ENCODE measurements around the gene SIX1. TPM values are rescaled to one million over a fixed set of nuclear protein-coding genes. Genes with fewer than 3 reads are reported as not detected.

SIX1 gene
- total and polyA plus RNA-seq, 2 of the 13 experiments (the other 11 are each of a cell fraction or from before 2014, with no cell fraction given): 1.7 to 6.5 TPM

DNA sequence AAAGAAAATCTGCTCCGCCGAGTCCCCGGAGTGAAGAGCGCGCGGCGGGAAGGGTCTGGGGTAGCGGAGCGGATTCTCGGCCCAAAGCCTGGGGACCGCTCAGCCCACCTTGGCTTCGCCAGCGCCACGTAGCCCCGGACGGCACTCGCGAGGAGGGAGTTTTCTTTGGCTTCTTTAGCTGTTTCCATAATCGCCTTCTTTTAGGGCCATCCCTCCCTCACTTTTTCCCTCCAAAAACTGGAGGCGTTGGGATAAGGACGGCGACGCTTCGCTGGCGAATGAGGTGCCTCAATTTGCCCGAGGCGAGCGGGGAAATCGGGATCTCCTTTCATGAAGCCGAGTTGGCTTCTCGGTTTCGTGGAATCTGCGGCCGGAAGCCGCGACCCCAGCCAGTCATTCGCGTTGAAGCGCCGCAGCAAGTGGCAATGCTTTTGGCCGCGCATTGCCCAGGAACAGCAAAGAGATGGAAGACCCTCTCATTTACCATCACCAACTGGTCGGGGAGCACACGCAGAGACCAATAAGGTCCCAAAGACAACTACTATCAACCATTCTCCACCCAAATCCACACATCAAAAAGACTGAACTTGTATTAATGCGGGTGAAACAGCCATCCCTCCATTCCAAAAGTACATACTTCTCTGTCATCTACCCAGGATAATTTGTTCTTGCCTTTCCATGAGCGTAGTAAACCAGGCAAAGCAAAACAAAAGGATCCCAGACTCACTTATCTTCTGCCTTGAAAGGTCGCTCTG is 8.4 kb upstream of the SIX1 start (continued):
- 0 out of 2 replicates have a peak, but pooled peaks have one; percentile 11 for TF ChIP-seq ESRRA (CRISPR knock-in tag; IDR thresholded peaks at IDR 0.05; ENCODE audit: low read depth)
- no peak for TF ChIP-seq TFDP1 (CRISPR knock-in tag; IDR thresholded peaks at IDR 0.05; ENCODE audit: borderline replicate concordance)
- peak; percentile 56; the same call in 1 of the 2 replicates for TF ChIP-seq KDM5B (CRISPR knock-in tag; IDR thresholded peaks at IDR 0.05; ENCODE audit: borderline replicate concordance)
- TF ChIP-seq, protein P1, sequence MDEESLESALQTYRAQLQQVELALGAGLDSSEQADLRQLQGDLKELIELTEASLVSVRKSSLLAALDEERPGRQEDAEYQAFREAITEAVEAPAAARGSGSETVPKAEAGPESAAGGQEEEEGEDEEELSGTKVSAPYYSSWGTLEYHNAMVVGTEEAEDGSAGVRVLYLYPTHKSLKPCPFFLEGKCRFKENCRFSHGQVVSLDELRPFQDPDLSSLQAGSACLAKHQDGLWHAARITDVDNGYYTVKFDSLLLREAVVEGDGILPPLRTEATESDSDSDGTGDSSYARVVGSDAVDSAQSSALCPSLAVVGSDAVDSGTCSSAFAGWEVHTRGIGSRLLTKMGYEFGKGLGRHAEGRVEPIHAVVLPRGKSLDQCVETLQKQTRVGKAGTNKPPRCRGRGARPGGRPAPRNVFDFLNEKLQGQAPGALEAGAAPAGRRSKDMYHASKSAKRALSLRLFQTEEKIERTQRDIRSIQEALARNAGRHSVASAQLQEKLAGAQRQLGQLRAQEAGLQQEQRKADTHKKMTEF (CRISPR knock-in tag; IDR thresholded peaks at IDR 0.05): 0 out of 2 replicates have a peak, but pooled peaks have one; percentile 14
- 0 out of 2 replicates have a peak, but pooled peaks have one; percentile 24 for TF ChIP-seq SMAD3 (CRISPR knock-in tag; IDR thresholded peaks at IDR 0.05)
- TF ChIP-seq ZMYM4 (CRISPR knock-in tag; IDR thresholded peaks at IDR 0.05): no peak
- TF ChIP-seq ZNF784 (CRISPR knock-in tag; IDR thresholded peaks at IDR 0.05; ENCODE audit: borderline replicate concordance): 0 out of 2 replicates have a peak, but pooled peaks have one; percentile 19
- TF ChIP-seq ZNF235 (CRISPR knock-in tag; IDR thresholded peaks at IDR 0.05; ENCODE audit: borderline replicate concordance): 0 out of 2 replicates have a peak, but pooled peaks have one; percentile 38
- TF ChIP-seq PAWR (CRISPR knock-in tag; IDR thresholded peaks at IDR 0.05; ENCODE audit: borderline replicate concordance): no peak
- no peak for TF ChIP-seq ZNF556 (CRISPR knock-in tag; IDR thresholded peaks at IDR 0.05; ENCODE audit: borderline replicate concordance)
- TF ChIP-seq ZNF430 (CRISPR knock-in tag; IDR thresholded peaks at IDR 0.05): 0 out of 2 replicates have a peak, but pooled peaks have one; percentile 12
- TF ChIP-seq, protein P2, sequence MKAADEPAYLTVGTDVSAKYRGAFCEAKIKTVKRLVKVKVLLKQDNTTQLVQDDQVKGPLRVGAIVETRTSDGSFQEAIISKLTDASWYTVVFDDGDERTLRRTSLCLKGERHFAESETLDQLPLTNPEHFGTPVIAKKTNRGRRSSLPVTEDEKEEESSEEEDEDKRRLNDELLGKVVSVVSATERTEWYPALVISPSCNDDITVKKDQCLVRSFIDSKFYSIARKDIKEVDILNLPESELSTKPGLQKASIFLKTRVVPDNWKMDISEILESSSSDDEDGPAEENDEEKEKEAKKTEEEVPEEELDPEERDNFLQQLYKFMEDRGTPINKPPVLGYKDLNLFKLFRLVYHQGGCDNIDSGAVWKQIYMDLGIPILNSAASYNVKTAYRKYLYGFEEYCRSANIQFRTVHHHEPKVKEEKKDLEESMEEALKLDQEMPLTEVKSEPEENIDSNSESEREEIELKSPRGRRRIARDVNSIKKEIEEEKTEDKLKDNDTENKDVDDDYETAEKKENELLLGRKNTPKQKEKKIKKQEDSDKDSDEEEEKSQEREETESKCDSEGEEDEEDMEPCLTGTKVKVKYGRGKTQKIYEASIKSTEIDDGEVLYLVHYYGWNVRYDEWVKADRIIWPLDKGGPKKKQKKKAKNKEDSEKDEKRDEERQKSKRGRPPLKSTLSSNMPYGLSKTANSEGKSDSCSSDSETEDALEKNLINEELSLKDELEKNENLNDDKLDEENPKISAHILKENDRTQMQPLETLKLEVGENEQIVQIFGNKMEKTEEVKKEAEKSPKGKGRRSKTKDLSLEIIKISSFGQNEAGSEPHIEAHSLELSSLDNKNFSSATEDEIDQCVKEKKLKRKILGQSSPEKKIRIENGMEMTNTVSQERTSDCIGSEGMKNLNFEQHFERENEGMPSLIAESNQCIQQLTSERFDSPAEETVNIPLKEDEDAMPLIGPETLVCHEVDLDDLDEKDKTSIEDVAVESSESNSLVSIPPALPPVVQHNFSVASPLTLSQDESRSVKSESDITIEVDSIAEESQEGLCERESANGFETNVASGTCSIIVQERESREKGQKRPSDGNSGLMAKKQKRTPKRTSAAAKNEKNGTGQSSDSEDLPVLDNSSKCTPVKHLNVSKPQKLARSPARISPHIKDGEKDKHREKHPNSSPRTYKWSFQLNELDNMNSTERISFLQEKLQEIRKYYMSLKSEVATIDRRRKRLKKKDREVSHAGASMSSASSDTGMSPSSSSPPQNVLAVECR (CRISPR knock-in tag; IDR thresholded peaks at IDR 0.05; ENCODE audit: borderline replicate concordance): peak; percentile 41; the same call in 1 of the 2 replicates
- TF ChIP-seq IRX3 (CRISPR knock-in tag; IDR thresholded peaks at IDR 0.05; ENCODE audit: borderline replicate concordance, low read depth): no peak
- no peak for TF ChIP-seq ZNF816 (CRISPR knock-in tag; IDR thresholded peaks at IDR 0.05; ENCODE audit: borderline replicate concordance)
- no peak for TF ChIP-seq ZNF598 (CRISPR knock-in tag; IDR thresholded peaks at IDR 0.05; ENCODE audit: borderline replicate concordance)
- TF ChIP-seq HOXA9 (CRISPR knock-in tag; IDR thresholded peaks at IDR 0.05; ENCODE audit: borderline replicate concordance): no peak
- no peak; the same call in 1 of the 2 replicates for TF ChIP-seq PHF8 (CRISPR knock-in tag; IDR thresholded peaks at IDR 0.05)
- TF ChIP-seq SRSF1 (optimal IDR thresholded peaks at IDR 0.05; ENCODE audit: low read depth, low read length): peak; percentile 63
